Measurements from ENCODE around the gene GALR2.

DNA sequence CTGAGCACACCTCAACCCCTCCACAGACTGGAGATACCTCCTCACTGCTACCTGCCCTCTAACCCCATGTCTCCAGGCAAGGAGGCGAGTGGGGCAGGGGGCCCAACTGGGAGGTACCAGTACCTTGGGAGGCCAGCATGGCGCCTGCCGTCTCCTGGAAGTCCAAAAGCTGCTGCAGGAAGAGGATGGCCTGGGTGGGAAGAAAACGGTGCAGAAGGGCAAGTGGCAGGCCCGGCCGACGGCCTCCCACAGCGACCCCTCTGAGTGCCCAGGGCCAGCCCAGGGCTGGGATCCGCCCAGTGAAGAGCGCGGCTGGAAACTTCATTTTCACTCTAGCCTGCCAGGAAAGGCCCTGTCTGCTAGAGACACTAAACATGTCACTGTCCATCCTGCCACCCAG, 12.9 kb downstream of the GALR2 start:
- TF ChIP-seq, protein P1, sequence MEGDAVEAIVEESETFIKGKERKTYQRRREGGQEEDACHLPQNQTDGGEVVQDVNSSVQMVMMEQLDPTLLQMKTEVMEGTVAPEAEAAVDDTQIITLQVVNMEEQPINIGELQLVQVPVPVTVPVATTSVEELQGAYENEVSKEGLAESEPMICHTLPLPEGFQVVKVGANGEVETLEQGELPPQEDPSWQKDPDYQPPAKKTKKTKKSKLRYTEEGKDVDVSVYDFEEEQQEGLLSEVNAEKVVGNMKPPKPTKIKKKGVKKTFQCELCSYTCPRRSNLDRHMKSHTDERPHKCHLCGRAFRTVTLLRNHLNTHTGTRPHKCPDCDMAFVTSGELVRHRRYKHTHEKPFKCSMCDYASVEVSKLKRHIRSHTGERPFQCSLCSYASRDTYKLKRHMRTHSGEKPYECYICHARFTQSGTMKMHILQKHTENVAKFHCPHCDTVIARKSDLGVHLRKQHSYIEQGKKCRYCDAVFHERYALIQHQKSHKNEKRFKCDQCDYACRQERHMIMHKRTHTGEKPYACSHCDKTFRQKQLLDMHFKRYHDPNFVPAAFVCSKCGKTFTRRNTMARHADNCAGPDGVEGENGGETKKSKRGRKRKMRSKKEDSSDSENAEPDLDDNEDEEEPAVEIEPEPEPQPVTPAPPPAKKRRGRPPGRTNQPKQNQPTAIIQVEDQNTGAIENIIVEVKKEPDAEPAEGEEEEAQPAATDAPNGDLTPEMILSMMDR (IDR thresholded peaks at IDR 0.05 in 4 of 5, conservative IDR thresholded peaks at IDR 0.05 in 1 of 5) = no peak
- TF ChIP-seq POLR2A (IDR thresholded peaks at IDR 0.05) = no peak
